ENCODE results near the gene AFAP1L1. TPM values are rescaled to one million over a fixed set of nuclear protein-coding genes. Genes with fewer than 3 reads are reported as not detected.
A peak's percentile ranks its signal among the peaks of the same experiment; 100 is the strongest.

AFAP1L1 gene
- total RNA-seq, 2 donors from 2014 or later, result 0.16 TPM; not detected in 1

DNA sequence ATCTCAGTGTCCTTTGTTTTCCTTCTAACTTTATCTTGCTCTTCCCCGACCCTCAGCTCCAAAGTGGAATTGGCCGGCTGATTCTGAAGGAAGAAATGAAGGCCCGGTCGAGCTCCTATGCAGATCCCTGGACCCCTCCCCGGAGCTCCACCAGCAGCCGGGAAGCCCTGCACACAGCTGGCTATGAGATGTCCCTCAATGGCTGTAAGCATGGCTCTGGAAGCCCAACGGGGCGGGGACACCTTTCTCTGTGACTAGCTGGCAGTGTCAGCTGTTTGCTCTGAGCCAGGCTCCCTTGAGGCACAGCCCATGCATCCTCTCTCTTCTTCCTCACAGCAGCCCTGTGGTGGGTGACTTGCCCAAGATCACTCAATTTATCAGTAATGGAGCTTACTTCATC lies 23.9 kb upstream of the AFAP1L1 start:
- H3K4me3 Mint-ChIP-seq, result no peak overlapping the region
- no peak for ATAC-seq (replicated peaks)
- no peak overlapping the region for H3K27ac Mint-ChIP-seq
- H3K36me3 Mint-ChIP-seq (ENCODE audit: low read depth), result no peaks in the 10 kb centered on the region
- H3K9me3 Mint-ChIP-seq, result no peaks in the 10 kb centered on the region
- H3K4me1 Mint-ChIP-seq, result no peaks in the 10 kb centered on the region
- peaks cover 4% of the 10 kb centered on the region for H3K27me3 Mint-ChIP-seq

DNA sequence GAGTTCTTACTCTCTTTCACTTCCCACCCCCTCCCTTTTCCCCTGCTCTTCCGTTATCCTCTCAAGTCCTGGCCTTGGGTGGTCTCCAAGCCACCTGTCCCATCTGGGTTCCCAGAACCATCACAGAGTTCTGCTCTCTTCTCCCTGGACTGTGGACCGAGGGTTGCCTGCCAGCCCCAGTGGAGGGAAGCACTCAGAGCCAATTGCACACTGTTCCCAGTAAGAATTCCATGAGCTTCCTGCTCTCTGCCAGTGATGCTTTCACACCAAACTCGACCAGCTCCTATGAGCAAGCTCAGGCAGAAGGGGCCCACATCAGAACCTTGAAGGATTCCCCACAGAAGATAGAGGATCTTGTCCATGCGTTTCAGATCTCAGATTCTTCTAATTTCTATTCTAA lies 20.1 kb upstream of the AFAP1L1 start:
- no peak for ATAC-seq (replicated peaks)
- Mint-ChIP-seq H3K36me3 (ENCODE audit: low read depth) (no peaks in the 10 kb centered on the region), H3K4me1 (no peaks in the 10 kb centered on the region), H3K27ac (no peak overlapping the region), H3K27me3 (peaks cover 8% of the 10 kb centered on the region), H3K9me3 (no peaks in the 10 kb centered on the region), H3K4me3 (no peak overlapping the region)

DNA sequence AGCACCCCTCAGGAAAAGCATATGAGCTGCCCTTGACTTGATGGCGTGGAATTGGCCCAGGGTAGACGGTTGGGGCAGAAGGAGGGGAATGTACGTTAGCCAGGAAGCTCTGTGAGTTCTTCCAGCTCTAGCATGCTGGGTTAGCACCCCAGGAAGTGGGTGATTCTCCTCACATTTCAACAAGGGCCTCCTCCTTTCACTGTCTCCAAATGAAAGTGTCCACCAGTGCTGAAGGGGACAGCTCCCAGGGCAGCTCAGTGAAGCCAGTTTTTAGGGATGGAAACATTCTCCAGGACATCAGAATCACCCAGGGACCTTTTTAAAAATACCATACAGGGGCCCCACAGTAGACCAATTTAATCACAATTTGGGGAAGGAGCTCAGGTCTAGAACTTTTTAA lies 17.2 kb upstream of the AFAP1L1 start:
- Mint-ChIP-seq H3K36me3 (ENCODE audit: low read depth) (no peaks in the 10 kb centered on the region), H3K4me3 (no peak overlapping the region), H3K4me1 (no peaks in the 10 kb centered on the region)

DNA sequence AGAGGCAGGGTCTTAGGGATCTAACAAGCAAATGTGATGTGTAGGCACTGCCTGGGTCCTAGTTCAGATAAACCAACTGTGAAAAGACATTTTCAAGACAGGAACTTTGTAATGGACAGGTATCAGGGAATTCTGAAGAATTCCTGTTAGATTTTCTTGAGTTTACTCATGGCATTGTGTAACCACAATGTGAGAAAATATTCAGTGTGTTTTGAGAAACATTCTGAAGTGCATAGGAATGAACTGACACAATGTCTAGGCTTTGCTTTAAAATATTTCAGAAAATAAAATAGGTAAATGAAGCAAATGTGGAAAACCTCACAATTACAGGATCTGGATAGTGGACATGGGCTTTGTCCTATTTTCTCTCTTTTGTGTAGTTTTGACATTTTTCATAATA lies 15.2 kb upstream of the AFAP1L1 start:
- Mint-ChIP-seq H3K27me3 (peaks cover 16% of the 10 kb centered on the region), H3K27ac (no peak overlapping the region), H3K4me1 (no peaks in the 10 kb centered on the region), H3K36me3 (ENCODE audit: low read depth) (no peaks in the 10 kb centered on the region), H3K4me3 (no peak overlapping the region), H3K9me3 (no peaks in the 10 kb centered on the region)
- ATAC-seq (replicated peaks), result no peak

More for the DNA sequence above, 17.2 kb upstream of the AFAP1L1 start:
- H3K27ac Mint-ChIP-seq, result no peak overlapping the region
- H3K9me3 Mint-ChIP-seq, result no peaks in the 10 kb centered on the region
- ATAC-seq (replicated peaks), result no peak
- peaks cover 7% of the 10 kb centered on the region for H3K27me3 Mint-ChIP-seq

DNA sequence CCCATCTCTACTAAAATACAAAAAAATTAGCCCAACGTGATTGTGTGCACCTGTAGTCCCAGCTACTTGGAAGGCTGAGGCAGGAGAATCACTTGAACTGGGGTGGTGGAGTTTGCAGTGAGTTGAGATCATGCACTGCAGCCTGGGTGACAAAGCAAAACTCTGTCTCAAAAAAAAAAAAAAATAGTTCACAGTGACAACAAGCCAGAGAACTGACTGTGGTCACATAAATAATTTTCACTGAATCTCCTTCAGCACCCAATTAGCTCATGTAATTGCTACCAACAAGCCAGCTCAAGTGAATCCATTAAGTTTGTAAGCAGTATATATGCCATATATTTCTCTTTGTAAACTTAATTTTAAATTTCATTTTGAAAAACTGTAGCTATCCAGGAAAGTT lies 14.5 kb upstream of the AFAP1L1 start:
- no peak overlapping the region for H3K27ac Mint-ChIP-seq
- no peaks in the 10 kb centered on the region for H3K36me3 Mint-ChIP-seq (ENCODE audit: low read depth)
- no peaks in the 10 kb centered on the region for H3K9me3 Mint-ChIP-seq
- no peak overlapping the region for H3K4me3 Mint-ChIP-seq
- peaks cover 16% of the 10 kb centered on the region for H3K27me3 Mint-ChIP-seq
- no peaks in the 10 kb centered on the region for H3K4me1 Mint-ChIP-seq
- ATAC-seq (replicated peaks), result no peak

DNA sequence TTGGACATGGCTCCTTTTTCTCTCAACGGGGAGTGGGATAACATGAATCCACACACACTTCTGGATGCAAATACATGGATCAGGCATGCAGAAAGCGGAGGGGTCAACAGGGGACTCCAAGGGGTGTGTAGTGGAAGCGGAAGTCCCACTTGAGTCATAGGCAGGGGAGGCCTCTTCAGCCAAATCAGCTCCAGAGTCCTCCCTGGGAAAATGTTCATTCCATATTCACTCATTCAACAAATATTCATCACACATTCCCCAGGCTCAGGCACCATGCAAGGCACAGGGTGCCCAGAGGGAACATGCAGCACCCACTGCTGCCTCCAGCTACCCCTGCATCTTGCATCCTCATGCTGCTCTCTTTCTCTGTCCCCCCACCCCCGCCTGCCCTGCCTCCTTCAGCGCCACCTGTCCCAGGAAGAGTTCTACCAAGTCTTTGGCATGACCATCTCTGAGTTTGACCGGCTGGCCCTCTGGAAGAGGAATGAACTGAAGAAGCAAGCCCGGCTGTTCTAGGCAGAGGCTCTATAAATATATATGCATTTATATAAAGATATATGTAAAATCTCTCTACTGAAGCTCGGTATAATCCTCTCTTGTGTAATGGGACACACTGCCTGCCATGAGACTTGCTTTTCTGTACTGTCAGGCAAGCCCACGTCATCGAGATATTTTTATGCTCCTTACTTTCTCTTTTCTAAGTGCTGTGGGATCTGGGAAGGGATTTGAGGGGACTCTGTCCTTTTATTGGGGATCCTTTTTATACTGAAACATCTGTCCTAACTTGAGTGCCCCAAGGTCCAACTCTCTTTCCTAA lies 13.6 kb upstream of the AFAP1L1 start:
- Mint-ChIP-seq H3K9me3 (no peaks in the 10 kb centered on the region), H3K27ac (no peak overlapping the region), H3K4me1 (no peaks in the 10 kb centered on the region), H3K27me3 (peaks cover 22% of the 10 kb centered on the region), H3K4me3 (no peak overlapping the region), H3K36me3 (ENCODE audit: low read depth) (no peaks in the 10 kb centered on the region)
- ATAC-seq (replicated peaks), result no peak

DNA sequence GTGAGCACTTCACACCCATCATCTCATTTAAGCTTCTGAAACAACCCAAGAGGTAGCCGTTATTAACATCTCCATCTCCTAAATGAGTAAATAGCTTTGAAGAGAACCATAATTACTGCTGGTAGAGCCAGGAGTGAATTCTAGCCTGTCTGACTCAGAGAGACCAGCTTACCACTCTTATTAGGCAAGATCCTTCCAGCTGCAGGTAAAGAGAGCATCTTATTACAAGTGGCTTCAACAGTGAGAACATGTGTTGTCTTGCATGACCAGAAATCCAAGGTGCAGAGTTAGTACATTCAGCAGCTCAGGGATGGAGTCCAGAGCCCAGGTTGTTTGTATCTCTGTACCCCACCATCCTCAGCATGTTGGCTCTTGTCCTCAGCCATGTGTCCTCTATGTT lies 10.9 kb upstream of the AFAP1L1 start:
- H3K4me1 Mint-ChIP-seq, result no peaks in the 10 kb centered on the region
- no peak for ATAC-seq (replicated peaks)
- no peak overlapping the region for H3K4me3 Mint-ChIP-seq
- no peaks in the 10 kb centered on the region for H3K36me3 Mint-ChIP-seq (ENCODE audit: low read depth)
- no peak overlapping the region for H3K27ac Mint-ChIP-seq
- H3K9me3 Mint-ChIP-seq, result no peaks in the 10 kb centered on the region
- peaks cover 25% of the 10 kb centered on the region for H3K27me3 Mint-ChIP-seq

DNA sequence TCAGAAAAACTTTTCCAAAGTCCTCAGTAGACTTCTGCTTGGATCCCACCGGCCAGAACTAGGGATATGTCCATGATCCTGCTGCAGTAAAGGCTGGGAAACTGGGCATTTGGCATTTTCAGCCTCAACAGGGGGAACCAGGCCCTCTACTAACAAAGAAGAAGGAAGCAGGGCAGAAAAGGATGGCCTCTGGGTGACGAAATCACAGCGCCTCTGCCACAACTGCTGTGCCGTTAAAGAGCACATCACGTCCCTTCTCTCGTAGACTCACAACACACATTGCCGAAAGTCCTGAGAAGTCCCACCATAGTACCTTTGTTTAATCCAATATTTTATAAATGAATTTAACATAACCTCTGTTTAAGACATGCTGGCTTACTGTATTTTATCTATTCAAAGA lies 10.4 kb upstream of the AFAP1L1 start:
- no peaks in the 10 kb centered on the region for H3K36me3 Mint-ChIP-seq (ENCODE audit: low read depth)
- H3K27ac Mint-ChIP-seq, result no peak overlapping the region
- ATAC-seq (replicated peaks), result no peak
- no peaks in the 10 kb centered on the region for H3K4me1 Mint-ChIP-seq
- no peak overlapping the region for H3K4me3 Mint-ChIP-seq
- H3K27me3 Mint-ChIP-seq, result peaks cover 25% of the 10 kb centered on the region
- no peaks in the 10 kb centered on the region for H3K9me3 Mint-ChIP-seq

DNA sequence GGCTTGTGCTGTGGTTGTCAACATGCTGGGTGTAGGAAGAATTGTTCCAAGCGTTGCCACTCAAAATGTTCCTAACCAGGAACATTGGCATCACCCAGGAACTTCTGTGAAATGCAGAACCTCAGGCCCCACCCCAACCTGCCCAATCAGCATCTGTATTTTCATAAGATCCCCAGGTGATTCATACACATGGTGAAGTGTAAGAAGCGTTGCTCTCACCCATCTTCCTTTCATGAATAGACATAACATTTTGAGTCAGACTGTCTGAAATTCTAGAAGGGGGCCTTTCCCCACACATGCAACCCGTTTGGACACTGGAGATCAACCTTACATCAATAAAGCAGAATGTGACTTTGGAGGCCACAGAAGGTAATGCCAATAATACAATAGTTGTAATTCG lies 9.3 kb upstream of the AFAP1L1 start:
- Mint-ChIP-seq H3K27ac (no peak overlapping the region), H3K27me3 (peaks cover 25% of the 10 kb centered on the region), H3K9me3 (no peaks in the 10 kb centered on the region), H3K36me3 (ENCODE audit: low read depth) (no peaks in the 10 kb centered on the region), H3K4me1 (no peaks in the 10 kb centered on the region), H3K4me3 (no peak overlapping the region)
- ATAC-seq (replicated peaks), result peak; percentile 53

DNA sequence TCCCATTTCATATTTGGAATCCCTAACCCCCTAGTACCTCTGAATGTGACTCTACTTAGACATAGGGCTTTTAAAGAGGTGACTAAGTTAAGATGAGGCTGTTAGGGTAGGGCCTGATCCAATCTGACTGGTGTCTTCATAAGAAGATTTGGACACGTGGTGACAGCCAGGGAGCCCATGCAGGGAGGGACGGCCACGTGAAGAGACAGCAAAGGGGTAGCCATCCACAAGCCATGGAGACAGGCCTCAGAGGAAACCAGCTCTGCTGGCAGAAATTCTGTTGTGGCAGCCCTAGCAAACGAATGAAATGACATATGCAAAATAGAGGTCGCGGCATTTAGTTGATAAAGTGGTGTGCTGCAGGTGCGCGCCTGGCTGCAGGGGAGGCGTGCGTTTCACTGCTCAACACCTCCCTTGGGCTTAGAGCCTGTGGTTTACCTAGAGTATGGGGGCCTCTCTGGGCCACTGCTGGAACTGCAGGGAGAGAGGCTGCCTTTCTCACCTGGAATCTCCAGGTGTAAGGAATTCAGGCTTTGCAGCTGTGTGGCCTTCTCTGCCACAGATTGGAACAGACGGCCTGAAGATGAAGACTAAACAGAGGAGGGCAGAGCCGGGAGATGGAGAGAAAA lies 7.1 kb upstream of the AFAP1L1 start:
- no peak overlapping the region for H3K27ac Mint-ChIP-seq
- no peaks in the 10 kb centered on the region for H3K4me1 Mint-ChIP-seq
- H3K27me3 Mint-ChIP-seq, result peaks cover 25% of the 10 kb centered on the region

DNA sequence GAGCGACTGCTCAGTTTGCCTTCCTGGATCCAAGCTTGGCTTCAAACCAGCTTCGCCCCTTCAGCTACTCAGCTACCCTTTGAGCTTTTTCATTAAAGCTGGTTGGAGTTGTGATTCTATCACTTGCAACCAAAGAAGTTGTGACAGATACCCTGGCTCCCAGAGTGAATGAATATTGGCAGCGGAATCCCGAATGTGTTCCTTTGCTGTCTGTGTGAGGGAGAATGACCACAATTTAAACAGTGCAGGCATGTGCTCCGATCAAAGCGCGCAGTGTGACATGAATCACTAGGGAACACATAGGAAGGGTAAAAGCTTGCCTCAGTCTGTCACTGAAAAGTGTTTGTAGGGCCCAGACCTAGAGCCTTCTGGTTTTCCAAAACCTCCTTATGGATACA lies 6.6 kb upstream of the AFAP1L1 start:
- H3K4me3 Mint-ChIP-seq, result no peak overlapping the region
- ATAC-seq (replicated peaks), result no peak
- no peaks in the 10 kb centered on the region for H3K4me1 Mint-ChIP-seq
- no peaks in the 10 kb centered on the region for H3K36me3 Mint-ChIP-seq (ENCODE audit: low read depth)
- no peak overlapping the region for H3K27ac Mint-ChIP-seq
- H3K27me3 Mint-ChIP-seq, result peaks cover 22% of the 10 kb centered on the region
- no peaks in the 10 kb centered on the region for H3K9me3 Mint-ChIP-seq

More for the DNA sequence above, 7.1 kb upstream of the AFAP1L1 start:
- no peaks in the 10 kb centered on the region for H3K9me3 Mint-ChIP-seq
- no peak overlapping the region for H3K4me3 Mint-ChIP-seq
- H3K36me3 Mint-ChIP-seq (ENCODE audit: low read depth), result no peaks in the 10 kb centered on the region
- ATAC-seq (replicated peaks), result peak; percentile 72

DNA sequence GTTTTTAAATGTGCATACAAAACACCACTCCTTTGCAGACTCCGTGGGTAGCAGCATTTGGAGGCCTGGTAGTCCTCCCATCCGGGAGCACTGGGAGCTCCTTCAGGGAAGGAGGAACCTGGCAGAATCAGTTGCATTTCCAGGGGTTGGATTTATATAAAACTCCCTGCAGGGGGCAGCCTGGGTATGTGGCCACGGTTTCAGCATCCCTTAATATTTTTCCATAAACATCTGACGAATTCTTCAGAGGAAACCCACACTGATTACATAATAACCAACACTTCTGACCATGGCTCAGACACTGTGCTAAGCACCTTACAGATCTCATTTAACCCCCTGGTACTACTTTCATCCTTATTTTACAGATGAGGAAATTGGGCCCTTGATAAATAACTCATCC lies 6.1 kb upstream of the AFAP1L1 start:
- Mint-ChIP-seq H3K27ac (no peak overlapping the region), H3K36me3 (ENCODE audit: low read depth) (no peaks in the 10 kb centered on the region), H3K27me3 (peaks cover 20% of the 10 kb centered on the region), H3K9me3 (no peaks in the 10 kb centered on the region), H3K4me1 (no peaks in the 10 kb centered on the region), H3K4me3 (no peak overlapping the region)
- ATAC-seq (replicated peaks), result no peak

DNA sequence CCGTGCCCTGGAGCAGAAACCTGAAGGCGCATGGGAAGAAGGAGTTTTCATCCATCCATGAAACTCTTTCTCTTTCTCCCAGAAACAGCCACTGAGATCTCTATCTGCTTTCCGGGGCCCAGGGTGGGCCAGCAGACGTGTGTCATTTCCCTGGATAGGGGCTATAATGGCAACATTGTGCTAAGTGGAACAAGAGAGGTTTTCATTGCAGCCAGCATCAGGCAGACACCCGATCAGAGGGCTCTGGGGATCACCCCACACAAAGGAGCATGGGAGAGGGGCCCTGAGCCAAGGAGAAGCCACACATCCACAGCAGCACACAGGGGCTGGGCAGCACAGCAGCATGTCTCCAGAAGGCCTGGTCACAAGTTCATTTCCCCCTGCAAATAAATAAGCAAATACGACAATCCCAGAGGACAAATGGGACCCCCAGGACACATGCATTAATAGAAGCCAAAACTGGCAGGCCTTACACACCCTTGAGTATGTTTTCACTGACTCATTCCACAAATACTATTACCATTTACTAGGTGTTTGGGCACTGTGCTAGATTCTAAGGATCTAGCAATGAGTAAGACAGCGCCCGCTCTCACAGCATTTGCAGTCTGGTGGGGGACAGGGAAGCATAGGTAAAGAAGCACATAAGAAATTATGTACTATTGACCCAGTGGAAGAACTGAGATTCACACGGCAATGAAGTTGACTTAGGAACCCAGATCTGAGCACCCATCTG lies 4.3 kb upstream of the AFAP1L1 start:
- Mint-ChIP-seq H3K4me1 (no peaks in the 10 kb centered on the region), H3K9me3 (no peaks in the 10 kb centered on the region), H3K4me3 (no peak overlapping the region), H3K36me3 (ENCODE audit: low read depth) (no peaks in the 10 kb centered on the region), H3K27me3 (peaks cover 26% of the 10 kb centered on the region), H3K27ac (no peak overlapping the region)
- no peak for ATAC-seq (replicated peaks)

DNA sequence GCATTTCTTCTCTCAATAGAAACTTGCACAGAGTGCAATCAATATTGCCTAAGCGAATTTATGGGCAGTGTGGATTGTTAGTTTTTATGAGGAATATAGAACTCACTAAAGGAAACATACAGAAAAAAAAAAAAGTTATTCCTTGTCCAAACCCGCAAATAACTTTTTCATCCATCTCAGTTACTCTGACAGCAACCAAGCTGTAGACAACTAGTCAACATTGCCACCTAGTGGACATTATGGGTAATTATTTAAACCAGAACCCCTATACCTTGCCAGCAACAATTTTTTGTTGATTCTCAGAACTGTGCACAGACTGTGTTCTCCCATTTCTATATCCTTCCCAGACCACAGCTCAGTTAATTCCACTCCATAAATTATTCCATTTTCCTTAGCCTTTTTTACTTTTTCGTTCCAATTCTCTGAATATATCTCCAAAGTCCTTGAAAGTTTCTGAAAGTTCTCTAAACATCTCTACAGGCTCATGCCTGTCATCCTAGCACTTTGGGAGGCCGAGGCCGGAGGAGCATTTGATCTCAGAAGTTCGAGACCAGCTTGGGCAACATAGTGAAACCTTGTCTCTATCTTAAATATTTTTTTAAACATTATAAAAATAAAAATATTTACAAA lies 2.6 kb upstream of the AFAP1L1 start:
- Mint-ChIP-seq H3K27ac (no peak overlapping the region), H3K4me3 (no peak overlapping the region), H3K9me3 (no peaks in the 10 kb centered on the region), H3K4me1 (no peaks in the 10 kb centered on the region), H3K27me3 (peaks cover 36% of the 10 kb centered on the region), H3K36me3 (ENCODE audit: low read depth) (no peaks in the 10 kb centered on the region)
- ATAC-seq (replicated peaks), result peak; percentile 69

All from activated T-helper 17 cell treated with anti-CD3 and anti-CD28 coated beads, Interleukin-2, amount 50 U/mL, for 72 hours (primary cell).